NOMO-1 (cell line): ENCODE results near the gene DNAJC11.
A peak's percentile ranks its signal among the peaks of the same experiment; 100 is the strongest.
"Not testable (repeated sequence)": the region's sequence is repeated elsewhere in the genome, so short reads cannot be mapped to it uniquely, and the experiment has no call there.

Experiments
- DNase-seq, 2 experiments: peaks; one replicate each; lab custom pipeline; 2025; ENCODE audit not compliant: unreplicated experiment in 2 of 2; lab: John Stamatoyannopoulos, UW

Gene DNAJC11

DNA sequence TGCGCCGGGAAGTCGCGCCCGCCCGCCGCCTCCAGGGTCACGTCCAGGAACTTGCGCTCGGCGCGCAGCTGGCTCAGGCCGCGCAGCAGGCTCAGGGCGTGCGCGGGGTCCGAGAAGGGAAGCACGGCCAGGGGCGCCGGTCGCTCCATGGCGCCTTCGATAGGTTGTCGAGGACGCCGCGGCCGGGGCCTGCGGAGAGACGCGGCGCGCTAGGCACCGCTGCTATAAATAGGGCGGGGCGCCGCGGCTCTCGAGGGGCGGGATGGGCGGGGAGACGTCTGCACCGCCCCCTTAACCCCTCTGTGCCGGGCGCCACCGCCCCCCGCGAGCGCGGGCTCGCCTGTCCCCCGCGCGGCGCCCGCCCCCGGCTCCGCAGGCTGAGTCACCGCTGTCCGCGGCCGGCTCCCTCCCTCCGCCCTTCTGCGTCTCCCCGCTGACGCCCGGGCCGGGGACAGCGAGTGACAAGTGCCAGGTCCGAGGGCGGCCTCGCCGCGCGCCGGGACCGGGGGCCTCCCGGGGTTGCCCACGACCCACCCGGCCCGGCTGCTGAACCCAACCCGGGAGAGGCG, 98.9 kb downstream of the DNAJC11 start, which contains the start of gene KLHL21:
Gene KLHL21, minus strand, starts transcription at position 201 of the 569 bp plus-strand sequence. Its CDS starts 52 bp downstream, at position 149.
- DNase-seq: peak; percentile 82 to 93

DNA sequence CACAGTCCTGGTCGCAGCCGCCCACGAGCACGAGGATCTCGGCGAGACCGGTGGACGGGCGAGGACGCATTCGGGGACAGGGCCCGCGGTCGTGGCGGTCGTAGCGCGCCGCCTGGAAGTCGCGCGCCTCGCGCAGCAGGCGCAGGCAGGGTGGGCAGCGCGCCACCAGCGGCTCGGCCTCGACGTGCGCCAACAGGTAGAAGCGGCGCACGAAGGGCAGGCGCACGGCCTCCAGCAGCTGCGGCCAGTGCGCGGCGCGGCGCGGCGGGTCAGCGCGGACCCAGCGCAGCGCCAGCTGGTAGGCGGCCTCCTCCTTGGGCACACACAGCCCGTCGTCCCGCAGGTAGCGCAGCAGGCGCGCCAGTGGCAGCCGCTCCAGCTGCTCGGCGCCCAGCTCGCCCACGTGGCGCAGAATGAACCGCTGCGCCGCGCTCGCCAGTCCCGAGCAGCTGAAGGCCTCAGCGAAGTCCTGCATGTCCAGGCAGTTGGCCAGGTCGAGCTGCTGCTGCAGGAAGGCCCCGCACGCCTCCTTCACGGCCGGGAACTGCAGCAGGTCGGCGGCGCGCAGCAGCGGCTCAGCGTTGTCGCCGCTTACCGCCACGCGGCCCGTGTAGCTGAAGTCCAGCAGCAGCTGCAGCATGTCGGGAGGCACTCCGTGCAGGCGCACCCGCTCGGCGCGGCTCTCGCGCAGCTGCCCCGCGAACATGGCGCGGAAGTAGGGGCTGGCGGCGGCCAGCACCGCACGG, 99.5 kb downstream of the DNAJC11 start:
- peak; percentile 27 to 82 for DNase-seq

- DNase-seq: peak; percentile 66 to 75
Observed at GRCh38 chr1:6601049-6601922, 100.3 kb downstream of the DNAJC11 start.

- peak in 1 of 2 experiments; percentile 6 for DNase-seq
Observed at GRCh38 chr1:6600410-6601048, 101.1 kb downstream of the DNAJC11 start.

GRCh38 chr1:6599991-6600390, 101.6 kb downstream of the DNAJC11 start:
- not testable (repeated sequence) for DNase-seq

DNA sequence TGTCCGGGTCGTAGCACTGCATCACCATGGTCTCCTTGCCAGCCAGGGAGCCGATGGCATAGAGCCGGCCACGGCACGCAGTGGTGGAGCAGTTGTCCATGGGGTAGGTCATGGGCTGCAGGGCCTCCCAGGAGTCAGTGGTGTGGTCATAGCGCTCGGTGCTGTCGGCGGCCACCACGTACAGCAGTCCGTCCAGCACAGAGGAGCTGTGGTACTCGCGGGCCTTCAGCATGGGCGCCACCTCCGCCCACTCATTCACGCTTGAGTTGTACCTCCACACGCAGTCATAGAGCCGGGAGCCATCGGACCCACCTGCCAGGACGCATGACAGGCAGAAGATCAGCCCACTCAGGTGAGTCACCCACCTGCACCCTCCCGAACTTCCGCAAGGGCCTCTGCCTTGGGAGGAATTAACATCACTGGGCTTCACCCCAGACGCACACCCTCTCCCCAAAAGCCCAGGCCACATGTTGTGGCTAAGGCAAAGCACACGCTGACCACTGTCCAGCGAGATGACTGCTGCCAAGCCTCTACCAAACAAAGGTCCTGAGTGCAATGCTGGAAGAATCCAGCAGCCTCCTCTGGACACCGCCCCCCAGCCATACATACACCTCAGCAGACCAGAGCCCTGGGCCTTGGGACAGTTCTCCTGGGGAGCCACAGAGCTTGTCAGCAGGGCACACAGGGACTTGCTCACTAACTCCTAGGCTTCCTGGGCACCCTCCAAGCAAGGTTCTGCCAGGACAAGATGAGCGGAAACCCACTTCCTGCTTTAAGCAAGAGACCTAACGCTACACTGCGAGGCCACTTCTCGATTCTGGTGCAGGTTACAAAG, 102.3 kb downstream of the DNAJC11 start:
- DNase-seq: peak; percentile 74 to 76

DNA sequence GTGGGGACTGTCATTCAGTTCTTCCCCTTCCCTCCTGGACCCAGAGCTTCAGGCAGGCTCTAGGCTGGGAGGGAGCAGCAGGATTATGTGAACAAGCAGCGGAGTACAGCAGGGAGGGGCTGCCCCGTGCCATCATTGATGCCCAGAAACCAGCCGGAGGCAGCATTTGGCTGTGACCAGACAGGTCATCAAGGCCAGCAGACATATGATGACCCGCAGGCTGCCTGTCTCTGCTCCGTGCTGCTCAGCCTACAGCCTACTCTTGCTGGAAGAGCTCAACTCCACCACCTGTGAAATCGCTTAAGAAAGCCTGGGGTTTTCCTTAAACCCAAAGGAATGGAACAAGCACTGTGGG, 103.9 kb downstream of the DNAJC11 start:
- DNase-seq: no peak

GRCh38 chr1:6596886-6597776, 104.5 kb downstream of the DNAJC11 start:
- no peak for DNase-seq

- no peak for DNase-seq
Observed at GRCh38 chr1:6596351-6596750, 105.3 kb downstream of the DNAJC11 start.

- DNase-seq: no peak
Observed at GRCh38 chr1:6594977-6595740, 106.5 kb downstream of the DNAJC11 start.

DNA sequence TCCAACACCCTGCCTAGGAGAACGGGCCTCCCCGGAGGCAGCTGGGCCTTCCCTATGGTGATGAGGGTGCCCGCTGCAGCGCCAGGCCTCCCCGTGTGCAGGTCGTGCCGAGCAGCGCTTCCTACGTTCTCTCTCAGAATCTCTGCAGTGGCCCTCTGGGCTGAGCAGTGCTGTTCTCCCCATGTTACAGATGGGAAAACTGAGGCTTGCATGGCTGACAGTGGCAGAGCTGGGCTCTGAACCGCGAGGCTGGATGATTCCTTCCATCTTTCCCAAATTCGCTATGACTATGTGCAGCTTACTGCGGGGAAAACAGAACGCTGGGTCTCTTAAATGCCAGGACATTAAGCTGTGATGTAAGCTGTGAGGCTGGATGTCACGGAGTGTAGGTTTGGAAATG, 107.8 kb downstream of the DNAJC11 start:
- DNase-seq: no peak

DNA sequence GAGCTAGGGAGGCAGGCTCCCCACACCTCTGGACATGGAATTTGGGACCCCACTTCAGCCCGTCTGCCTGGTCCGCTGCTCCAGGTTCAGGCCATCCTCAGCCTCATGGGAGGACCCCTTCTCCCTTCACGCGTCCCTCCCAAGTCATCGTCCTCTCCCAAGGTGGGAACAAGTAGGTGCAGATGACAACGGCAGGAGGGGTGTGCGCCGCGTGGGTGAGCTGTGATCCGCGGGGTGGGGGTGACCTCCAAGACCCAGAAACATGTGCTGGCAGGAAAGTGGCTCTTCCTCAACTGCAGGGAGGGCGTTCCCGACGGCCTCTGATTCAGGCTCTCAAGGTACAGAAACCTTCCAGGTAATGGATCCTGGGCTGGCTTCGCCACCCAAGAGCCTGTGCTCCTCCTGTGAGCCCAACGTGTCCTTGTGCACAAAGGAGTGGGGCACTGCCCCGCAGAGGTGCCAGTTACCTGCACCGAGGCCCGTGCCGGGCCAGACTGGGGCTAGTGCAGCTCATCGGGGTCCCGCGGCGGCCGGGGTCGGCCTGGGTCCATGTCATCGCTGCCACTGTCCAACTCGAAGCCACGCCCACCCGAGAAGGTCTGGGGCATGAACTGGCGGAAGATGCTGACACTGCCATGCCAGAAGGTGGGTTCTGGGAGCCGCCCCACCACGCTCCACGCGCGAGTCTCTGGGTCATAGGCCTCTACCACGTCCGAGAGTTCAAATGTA, 108.6 kb downstream of the DNAJC11 start:
- DNase-seq: no peak

- no peak for DNase-seq
Observed at GRCh38 chr1:6592441-6592840, 109.2 kb downstream of the DNAJC11 start.

- DNase-seq: no peak
Observed at GRCh38 chr1:6591644-6592043, 110.0 kb downstream of the DNAJC11 start.

GRCh38 chr1:6591222-6591621, 110.4 kb downstream of the DNAJC11 start:
- DNase-seq: peak; percentile 39 to 44

- no peak for DNase-seq
Observed at GRCh38 chr1:6590046-6590445, 111.6 kb downstream of the DNAJC11 start.

DNA sequence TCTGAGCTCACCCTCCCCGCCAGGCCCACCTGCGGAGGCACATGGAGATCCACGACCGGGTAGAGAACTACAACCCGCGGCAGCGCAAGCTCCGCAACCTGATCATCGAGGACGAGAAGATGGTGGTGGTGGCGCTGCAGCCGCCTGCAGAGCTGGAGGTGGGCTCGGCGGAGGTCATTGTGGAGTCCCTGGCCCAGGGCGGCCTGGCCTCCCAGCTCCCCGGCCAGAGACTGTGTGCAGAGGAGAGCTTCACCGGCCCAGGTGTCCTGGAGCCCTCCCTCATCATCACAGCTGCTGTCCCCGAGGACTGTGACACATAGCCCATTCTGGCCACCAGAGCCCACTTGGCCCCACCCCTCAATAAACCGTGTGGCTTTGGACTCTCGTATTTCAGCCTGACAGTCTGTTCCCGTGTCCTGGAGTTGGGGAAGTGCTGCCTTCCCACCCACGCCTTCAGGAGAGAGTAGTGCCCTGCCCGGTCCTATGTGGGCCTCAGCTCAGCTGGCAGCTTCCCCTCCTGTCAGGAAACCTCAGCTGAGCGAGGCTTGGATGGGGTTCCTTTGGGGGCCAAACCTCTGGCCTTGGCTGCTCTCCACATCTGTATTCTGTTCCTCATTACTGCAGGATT, 112.6 kb downstream of the DNAJC11 start:
- no peak for DNase-seq
